HepG2 (cell line): ENCODE data around the gene TOM1L2. TPM values are rescaled to one million over a fixed set of nuclear protein-coding genes. Genes with fewer than 3 reads are reported as not detected.

Experiments
- ARID5B ChIP-seq: IDR thresholded peaks from 2 replicates; pipeline ENCODE4 v1.4.0; 2020; ENCODE audit warnings: mild to moderate bottlenecking, missing genetic modification reagents
- CBX2 ChIP-seq, 2 experiments: fragments of 200-600 bp in 1 of 2; sonication (generic); formaldehyde crosslinking in 1 of 2; IDR thresholded peaks; 2 replicates each; pipeline versions ENCODE4 v1.7.0 to v1.8.1; 2018 to 2022; ENCODE audit warnings: low read depth in 2 of 2, low read length in 1 of 2, mild to moderate bottlenecking in 1 of 2, missing genetic modification reagents in 1 of 2
- CHD2 ChIP-seq: IDR thresholded peaks from 2 replicates; pipeline ENCODE4 v1.6.1; 2011; ENCODE audit warnings: low read depth, low read length, improper control_type of control experiment
- GRHL1 ChIP-seq: sonication (generic); formaldehyde crosslinking; conservative IDR thresholded peaks from 2 replicates; pipeline ENCODE4 v1.8.0; 2022; ENCODE audit warnings: missing genetic modification reagents
- HOXD1 ChIP-seq: sonication (generic); formaldehyde crosslinking; IDR thresholded peaks from 2 replicates; pipeline ENCODE4 v1.5.0; 2020; ENCODE audit warnings: missing genetic modification reagents
- IKZF5 ChIP-seq: IDR thresholded peaks from 2 replicates; pipeline ENCODE4 v1.6.1; 2018; ENCODE audit warnings: missing genetic modification reagents, mild to moderate bottlenecking, missing compliant biosample characterization
- NFE2L1 ChIP-seq: sonication (generic); formaldehyde crosslinking; IDR thresholded peaks from 2 replicates; pipeline ENCODE4 v1.4.0; 2020; ENCODE audit warnings: missing genetic modification reagents, mild to moderate bottlenecking, borderline replicate concordance
- PAF1 ChIP-seq: IDR thresholded peaks from 2 replicates; pipeline ENCODE4 v1.6.1; 2016; ENCODE audit warnings: missing genetic modification reagents, missing compliant biosample characterization
- RORA ChIP-seq: sonication (generic); formaldehyde crosslinking; IDR thresholded peaks from 2 replicates; pipeline ENCODE4 v1.5.0; 2020; ENCODE audit warnings: mild to moderate bottlenecking, missing genetic modification reagents, moderate library complexity
- SALL2 ChIP-seq: sonication (generic); formaldehyde crosslinking; IDR thresholded peaks from 2 replicates; pipeline ENCODE4 v1.8.1; 2023; ENCODE audit warnings: mild to moderate bottlenecking, missing genetic modification reagents, inconsistent platforms
- SP5 ChIP-seq: IDR thresholded peaks from 2 replicates; pipeline ENCODE4 v1.6.1; 2016; ENCODE audit warnings: low read depth, borderline replicate concordance
- TCF7L2 ChIP-seq: IDR thresholded peaks from 2 replicates; pipeline ENCODE4 v1.6.1; 2011; ENCODE audit warnings: mild to moderate bottlenecking, low read depth, low read length, moderate library complexity
- UBTF ChIP-seq: sonication (generic); formaldehyde crosslinking; IDR thresholded peaks from 2 replicates; pipeline ENCODE4 v1.4.0; 2020; ENCODE audit warnings: mild to moderate bottlenecking, missing genetic modification reagents
- ZBTB43 ChIP-seq: sonication (generic); formaldehyde crosslinking; conservative IDR thresholded peaks from 2 replicates; pipeline ENCODE4 v1.4.0; 2020; ENCODE audit warnings: missing genetic modification reagents
- ZFP90 ChIP-seq: sonication (generic); formaldehyde crosslinking; IDR thresholded peaks from 2 replicates; pipeline ENCODE4 v1.8.0; 2022; ENCODE audit warnings: missing genetic modification reagents, mild to moderate bottlenecking, inconsistent platforms, borderline replicate concordance
- ZNF589 ChIP-seq: sonication (generic); formaldehyde crosslinking; conservative IDR thresholded peaks from 2 replicates; pipeline ENCODE4 v1.8.0; 2022; ENCODE audit warnings: mild to moderate bottlenecking, moderate library complexity, missing genetic modification reagents
- ZZZ3 ChIP-seq: sonication (generic); formaldehyde crosslinking; IDR thresholded peaks from 2 replicates; pipeline ENCODE4 v1.4.0; 2020; ENCODE audit warnings: missing genetic modification reagents, mild to moderate bottlenecking, borderline replicate concordance
- polyA plus RNA-seq, 8 experiments: library from polyadenylated mRNA; depleted of rRNA in 3 of 8; stranded (reverse) in 7 of 8; unstranded in 1 of 8; fragments of >200 nt; fragmentation: Illumina TruSeq in 4 of 8; extraction: Trizol in 4 of 8; gene quantifications; 2 replicates each; pipeline versions ENCODE4 v1.2.1 to v1.2.3, GENCODE V29; 2011 to 2016; ENCODE audit warnings: low read depth in 4 of 8, missing spikeins in 1 of 8, mixed read lengths in 1 of 8; ENCODE audit not compliant: insufficient read depth in 1 of 8
- total RNA-seq, 5 experiments: library from RNA; depleted of rRNA; stranded (reverse); fragments of >200 nt; fragmentation: Illumina TruSeq; extraction: Trizol; gene quantifications; 2 replicates each; pipeline ENCODE4 v1.2.3, GENCODE V29; 2016; ENCODE audit warnings: low read depth in 1 of 5

Gene TOM1L2
- total and polyA plus RNA-seq, 2 of the 13 experiments (the other 11 are each of a cell fraction or from before 2014, with no cell fraction given) = 4.7 to 7.4 TPM

GRCh38 chr17:17812211-17813054 lies 159.8 kb downstream of the TOM1L2 start (continued):
- TF ChIP-seq CBX2 (IDR thresholded peaks at IDR 0.05; ENCODE audit: low read depth, low read length) (no peak), CBX2 (CRISPR knock-in tag; IDR thresholded peaks at IDR 0.05; ENCODE audit: low read depth) (no peak), PAF1 (CRISPR knock-in tag) (no peak; the same call in 1 of the 2 replicates), ARID5B (CRISPR knock-in tag) (0 out of 2 replicates have a peak, but pooled peaks have one; percentile 19), UBTF (peak; percentile 41; the same call in 1 of the 2 replicates), HOXD1 (no peak), ZZZ3 (no peak), RORA (CRISPR knock-in tag) (no peak), ZBTB43 (CRISPR knock-in tag) (peak; percentile 53; the same call in 1 of the 2 replicates), ZNF589 (CRISPR knock-in tag) (no peak; the same call in 1 of the 2 replicates), SALL2 (CRISPR knock-in tag) (no peak), SP5 (CRISPR knock-in tag) (no peak), NFE2L1 (CRISPR knock-in tag) (no peak), IKZF5 (CRISPR knock-in tag) (no peak; the same call in 1 of the 2 replicates), ZFP90 (CRISPR knock-in tag) (no peak; the same call in 1 of the 2 replicates), GRHL1 (CRISPR knock-in tag) (no peak), CHD2 (no peak), TCF7L2 (no peak)
